K562 (cell line): ENCODE data around the gene PARD3. TPM values are rescaled to one million over a fixed set of nuclear protein-coding genes. Genes with fewer than 3 reads are reported as not detected.

Source experiments
- EP400 ChIP-seq: fragments of 450-650 bp; IDR thresholded peaks from 2 replicates; pipeline ENCODE4 v1.6.1; 2017; ENCODE audit warnings: antibody characterized with exemption, mild to moderate bottlenecking, moderate library complexity
- OTX1 ChIP-seq: fragments of 450-650 bp; formaldehyde crosslinking; IDR thresholded peaks from 2 replicates; pipeline ENCODE4 v1.4.0; 2022; ENCODE audit warnings: mild to moderate bottlenecking
- POU5F1 ChIP-seq: fragments of 150-350 bp; IDR thresholded peaks from 2 replicates; pipeline ENCODE4 v1.6.1; 2014; ENCODE audit warnings: borderline replicate concordance, low read length, low read depth, mild to moderate bottlenecking; ENCODE audit not compliant: partially characterized antibody
- TEAD4 ChIP-seq, 2 experiments: sonication (generic) in 1 of 2; formaldehyde crosslinking in 1 of 2; IDR thresholded peaks; 2 replicates each; pipeline versions ENCODE4 v1.6.1 to v1.8.0; 2012 to 2022; ENCODE audit warnings: borderline replicate concordance in 1 of 2, inconsistent platforms in 1 of 2, low read length in 1 of 2, mild to moderate bottlenecking in 1 of 2, missing genetic modification reagents in 1 of 2
- polyA plus RNA-seq, 8 experiments: library from polyadenylated mRNA; depleted of rRNA in 4 of 8; stranded (reverse) in 5 of 8; unstranded in 3 of 8; fragments of >200 nt; fragmentation: Nextera tagmentation in 2 of 8; fragmentation: Illumina TruSeq in 1 of 8; extraction: Ambion mirVana in 2 of 8; extraction: Trizol in 1 of 8; gene quantifications; 2 replicates each; pipeline versions ENCODE4 v1.2.1 to v1.2.3, GENCODE V29; 2011 to 2014; ENCODE audit warnings: inconsistent platforms in 1 of 8, missing spikeins in 1 of 8
- total RNA-seq, 7 experiments: library from RNA; depleted of rRNA in 6 of 7; stranded (reverse); fragments of >200 nt in 6 of 7; fragmentation: Illumina TruSeq in 2 of 7; extraction: Trizol in 2 of 7; gene quantifications; 2 replicates each; pipeline versions ENCODE4 v1.2.1 to v1.2.3, GENCODE V29; 2011 to 2021; ENCODE audit warnings: low replicate concordance in 1 of 7
- TF ChIP-seq, protein P1 (sequence below): sonication (generic); formaldehyde crosslinking; IDR thresholded peaks from 2 replicates; pipeline ENCODE4 v1.8.0; 2023; ENCODE audit warnings: mild to moderate bottlenecking, missing genetic modification reagents
- TF ChIP-seq, protein P2 (sequence below): fragments of 250-450 bp; sonication (Bioruptor Pico); IDR thresholded peaks from 2 replicates; pipeline ENCODE4 v1.4.0; 2020; ENCODE audit warnings: mild to moderate bottlenecking, moderate library complexity
- TF ChIP-seq, protein P3 (sequence below), 2 experiments: fragments of 450-650 bp in 1 of 2; IDR thresholded peaks; 2 replicates each; pipeline ENCODE4 v1.6.1; 2011 to 2017; ENCODE audit warnings: low read depth in 2 of 2, antibody characterized with exemption in 1 of 2, borderline replicate concordance in 1 of 2, low read length in 1 of 2, mild to moderate bottlenecking in 1 of 2, mixed read lengths in 1 of 2; ENCODE audit not compliant: control insufficient read depth in 1 of 2

PARD3 gene
- total and polyA plus RNA-seq, 9 of the 15 experiments (the other 6 are each of a cell fraction or from before 2014, with no cell fraction given), result 2.7 to 11.7 (median 7.7) TPM

DNA sequence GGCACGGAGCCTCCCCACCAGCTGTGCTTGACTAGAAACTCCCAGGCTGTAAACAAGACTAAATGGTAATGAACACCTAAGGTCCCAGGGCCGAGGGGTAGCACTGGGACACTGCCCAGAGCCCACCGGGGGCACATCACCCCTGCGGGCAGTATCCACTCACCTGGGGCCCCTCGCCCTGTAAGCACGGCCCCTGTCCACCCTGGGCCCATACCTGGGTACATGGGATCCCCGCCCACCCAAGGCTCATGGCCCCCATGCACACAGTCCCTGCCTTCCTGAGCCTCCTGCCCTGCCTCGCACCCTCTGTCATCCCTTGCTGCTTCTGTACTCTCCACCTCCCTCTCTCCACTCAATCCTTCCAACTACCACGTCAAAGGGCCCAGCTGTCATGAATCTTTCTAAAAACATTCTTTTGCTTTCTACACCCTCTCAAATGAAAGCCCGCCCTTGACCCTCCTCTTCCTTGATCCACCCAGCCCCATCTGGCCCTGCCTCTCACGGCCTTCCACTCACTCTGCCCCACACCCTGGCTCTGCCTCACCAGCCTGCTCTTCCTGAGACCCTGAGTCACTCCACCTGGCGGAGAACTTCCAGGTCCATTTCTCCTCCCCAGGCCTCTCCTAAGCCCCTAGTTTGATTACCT is 173.1 kb downstream of the PARD3 start (continued):
- TF ChIP-seq, protein P1, sequence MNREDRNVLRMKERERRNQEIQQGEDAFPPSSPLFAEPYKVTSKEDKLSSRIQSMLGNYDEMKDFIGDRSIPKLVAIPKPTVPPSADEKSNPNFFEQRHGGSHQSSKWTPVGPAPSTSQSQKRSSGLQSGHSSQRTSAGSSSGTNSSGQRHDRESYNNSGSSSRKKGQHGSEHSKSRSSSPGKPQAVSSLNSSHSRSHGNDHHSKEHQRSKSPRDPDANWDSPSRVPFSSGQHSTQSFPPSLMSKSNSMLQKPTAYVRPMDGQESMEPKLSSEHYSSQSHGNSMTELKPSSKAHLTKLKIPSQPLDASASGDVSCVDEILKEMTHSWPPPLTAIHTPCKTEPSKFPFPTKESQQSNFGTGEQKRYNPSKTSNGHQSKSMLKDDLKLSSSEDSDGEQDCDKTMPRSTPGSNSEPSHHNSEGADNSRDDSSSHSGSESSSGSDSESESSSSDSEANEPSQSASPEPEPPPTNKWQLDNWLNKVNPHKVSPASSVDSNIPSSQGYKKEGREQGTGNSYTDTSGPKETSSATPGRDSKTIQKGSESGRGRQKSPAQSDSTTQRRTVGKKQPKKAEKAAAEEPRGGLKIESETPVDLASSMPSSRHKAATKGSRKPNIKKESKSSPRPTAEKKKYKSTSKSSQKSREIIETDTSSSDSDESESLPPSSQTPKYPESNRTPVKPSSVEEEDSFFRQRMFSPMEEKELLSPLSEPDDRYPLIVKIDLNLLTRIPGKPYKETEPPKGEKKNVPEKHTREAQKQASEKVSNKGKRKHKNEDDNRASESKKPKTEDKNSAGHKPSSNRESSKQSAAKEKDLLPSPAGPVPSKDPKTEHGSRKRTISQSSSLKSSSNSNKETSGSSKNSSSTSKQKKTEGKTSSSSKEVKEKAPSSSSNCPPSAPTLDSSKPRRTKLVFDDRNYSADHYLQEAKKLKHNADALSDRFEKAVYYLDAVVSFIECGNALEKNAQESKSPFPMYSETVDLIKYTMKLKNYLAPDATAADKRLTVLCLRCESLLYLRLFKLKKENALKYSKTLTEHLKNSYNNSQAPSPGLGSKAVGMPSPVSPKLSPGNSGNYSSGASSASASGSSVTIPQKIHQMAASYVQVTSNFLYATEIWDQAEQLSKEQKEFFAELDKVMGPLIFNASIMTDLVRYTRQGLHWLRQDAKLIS (CRISPR knock-in tag), result no peak
- TF ChIP-seq POU5F1 (no peak), TEAD4 (IDR thresholded peaks at IDR 0.05; ENCODE audit: low read length) (no peak), TEAD4 (CRISPR knock-in tag; IDR thresholded peaks at IDR 0.05; ENCODE audit: borderline replicate concordance) (no peak), EP400 (no peak), OTX1 (no peak)
- TF ChIP-seq, protein P2, sequence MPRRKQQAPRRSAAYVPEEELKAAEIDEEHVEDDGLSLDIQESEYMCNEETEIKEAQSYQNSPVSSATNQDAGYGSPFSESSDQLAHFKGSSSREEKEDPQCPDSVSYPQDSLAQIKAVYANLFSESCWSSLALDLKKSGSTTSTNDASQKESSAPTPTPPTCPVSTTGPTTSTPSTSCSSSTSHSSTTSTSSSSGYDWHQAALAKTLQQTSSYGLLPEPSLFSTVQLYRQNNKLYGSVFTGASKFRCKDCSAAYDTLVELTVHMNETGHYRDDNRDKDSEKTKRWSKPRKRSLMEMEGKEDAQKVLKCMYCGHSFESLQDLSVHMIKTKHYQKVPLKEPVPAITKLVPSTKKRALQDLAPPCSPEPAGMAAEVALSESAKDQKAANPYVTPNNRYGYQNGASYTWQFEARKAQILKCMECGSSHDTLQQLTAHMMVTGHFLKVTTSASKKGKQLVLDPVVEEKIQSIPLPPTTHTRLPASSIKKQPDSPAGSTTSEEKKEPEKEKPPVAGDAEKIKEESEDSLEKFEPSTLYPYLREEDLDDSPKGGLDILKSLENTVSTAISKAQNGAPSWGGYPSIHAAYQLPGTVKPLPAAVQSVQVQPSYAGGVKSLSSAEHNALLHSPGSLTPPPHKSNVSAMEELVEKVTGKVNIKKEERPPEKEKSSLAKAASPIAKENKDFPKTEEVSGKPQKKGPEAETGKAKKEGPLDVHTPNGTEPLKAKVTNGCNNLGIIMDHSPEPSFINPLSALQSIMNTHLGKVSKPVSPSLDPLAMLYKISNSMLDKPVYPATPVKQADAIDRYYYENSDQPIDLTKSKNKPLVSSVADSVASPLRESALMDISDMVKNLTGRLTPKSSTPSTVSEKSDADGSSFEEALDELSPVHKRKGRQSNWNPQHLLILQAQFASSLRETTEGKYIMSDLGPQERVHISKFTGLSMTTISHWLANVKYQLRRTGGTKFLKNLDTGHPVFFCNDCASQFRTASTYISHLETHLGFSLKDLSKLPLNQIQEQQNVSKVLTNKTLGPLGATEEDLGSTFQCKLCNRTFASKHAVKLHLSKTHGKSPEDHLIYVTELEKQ (CRISPR knock-in tag), result no peak
- TF ChIP-seq, protein P3, sequence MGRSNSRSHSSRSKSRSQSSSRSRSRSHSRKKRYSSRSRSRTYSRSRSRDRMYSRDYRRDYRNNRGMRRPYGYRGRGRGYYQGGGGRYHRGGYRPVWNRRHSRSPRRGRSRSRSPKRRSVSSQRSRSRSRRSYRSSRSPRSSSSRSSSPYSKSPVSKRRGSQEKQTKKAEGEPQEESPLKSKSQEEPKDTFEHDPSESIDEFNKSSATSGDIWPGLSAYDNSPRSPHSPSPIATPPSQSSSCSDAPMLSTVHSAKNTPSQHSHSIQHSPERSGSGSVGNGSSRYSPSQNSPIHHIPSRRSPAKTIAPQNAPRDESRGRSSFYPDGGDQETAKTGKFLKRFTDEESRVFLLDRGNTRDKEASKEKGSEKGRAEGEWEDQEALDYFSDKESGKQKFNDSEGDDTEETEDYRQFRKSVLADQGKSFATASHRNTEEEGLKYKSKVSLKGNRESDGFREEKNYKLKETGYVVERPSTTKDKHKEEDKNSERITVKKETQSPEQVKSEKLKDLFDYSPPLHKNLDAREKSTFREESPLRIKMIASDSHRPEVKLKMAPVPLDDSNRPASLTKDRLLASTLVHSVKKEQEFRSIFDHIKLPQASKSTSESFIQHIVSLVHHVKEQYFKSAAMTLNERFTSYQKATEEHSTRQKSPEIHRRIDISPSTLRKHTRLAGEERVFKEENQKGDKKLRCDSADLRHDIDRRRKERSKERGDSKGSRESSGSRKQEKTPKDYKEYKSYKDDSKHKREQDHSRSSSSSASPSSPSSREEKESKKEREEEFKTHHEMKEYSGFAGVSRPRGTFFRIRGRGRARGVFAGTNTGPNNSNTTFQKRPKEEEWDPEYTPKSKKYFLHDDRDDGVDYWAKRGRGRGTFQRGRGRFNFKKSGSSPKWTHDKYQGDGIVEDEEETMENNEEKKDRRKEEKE (IDR thresholded peaks at IDR 0.05; ENCODE audit: borderline replicate concordance in 1 of 2, control insufficient read depth in 1 of 2, low read depth in 2 of 2, low read length in 1 of 2), result no peak
